HG03565 (cell line): ENCODE data around the gene MBD2.
"Not testable (repeated sequence)": the region's sequence is repeated elsewhere in the genome, so short reads cannot be mapped to it uniquely, and the experiment has no call there.

Experiments used
- ATAC-seq: cut with Tn5 transposase; IDR thresholded peaks from one replicate; pipeline ENCODE4 v1.9.1; 2021; ENCODE audit warnings: mild to moderate bottlenecking, moderate library complexity; ENCODE audit not compliant: unreplicated experiment

MBD2 gene

DNA sequence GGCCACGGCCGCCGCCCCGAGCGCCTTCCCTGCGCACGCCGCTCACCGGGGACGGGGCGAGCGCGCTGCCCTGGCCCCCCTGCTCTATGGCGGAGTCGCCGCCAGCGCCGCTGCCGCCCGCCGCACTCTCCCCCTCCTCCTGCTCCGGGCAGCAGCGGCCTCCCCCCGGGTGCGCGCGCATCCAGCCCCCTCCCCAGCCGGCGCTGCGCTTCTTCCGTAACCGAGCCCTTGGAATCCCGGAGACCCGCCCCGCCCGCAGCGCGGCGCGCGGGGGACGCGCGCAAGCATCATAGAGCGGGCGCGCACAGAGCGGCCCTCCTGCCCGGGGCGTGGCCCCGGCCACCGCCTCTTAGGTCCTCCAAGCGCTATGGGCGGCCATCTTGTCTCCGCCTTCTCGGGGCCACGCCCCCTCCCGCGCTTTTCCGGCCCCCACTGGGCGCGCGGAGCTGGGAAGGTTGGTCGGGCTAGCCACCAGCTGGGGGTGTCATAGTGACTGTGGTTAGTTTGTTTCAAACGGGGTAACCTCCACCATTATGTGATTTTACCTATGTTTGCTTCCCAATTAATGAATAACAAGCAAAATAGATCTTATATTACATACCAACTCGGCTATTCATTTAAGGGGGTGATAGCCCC is at the start of gene MBD2:
TSS of gene MBD2 (minus strand) at position 291 of the 636 bp plus-strand sequence. CDS start at position 181, 110 bp downstream.
- ATAC-seq: peak; percentile 83

- ATAC-seq: peak; percentile 18
These were observed 45.7 kb upstream of the MBD2 start for GRCh38 chr18:54269893-54270844.

GRCh38 chr18:54268751-54269150 is 44.3 kb upstream of the MBD2 start:
- ATAC-seq: no peak

DNA sequence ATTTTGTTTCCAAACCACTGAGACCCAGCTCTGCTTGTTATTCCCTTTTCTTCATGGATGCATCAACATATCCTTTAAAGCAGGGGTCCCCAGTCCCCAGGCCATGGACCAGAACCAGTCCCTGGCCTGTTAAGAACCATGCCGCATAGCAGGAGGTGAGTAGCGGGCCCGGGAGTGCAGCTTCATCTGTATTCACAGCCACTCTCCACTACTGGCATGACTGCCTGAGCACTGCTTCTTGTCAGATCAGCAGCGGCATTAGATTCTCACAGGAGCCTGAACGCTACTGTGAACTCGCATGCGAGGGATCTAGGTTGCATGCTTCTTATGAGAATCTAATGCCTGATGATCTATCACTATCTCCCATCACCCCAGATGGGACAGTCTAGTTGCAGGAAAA is 43.2 kb upstream of the MBD2 start:
- no peak for ATAC-seq

- ATAC-seq: peak; percentile 81
These were observed 39.5 kb upstream of the MBD2 start for GRCh38 chr18:54263904-54264336.

GRCh38 chr18:54261894-54262293 is 37.4 kb upstream of the MBD2 start:
- peak; percentile 63 for ATAC-seq

DNA sequence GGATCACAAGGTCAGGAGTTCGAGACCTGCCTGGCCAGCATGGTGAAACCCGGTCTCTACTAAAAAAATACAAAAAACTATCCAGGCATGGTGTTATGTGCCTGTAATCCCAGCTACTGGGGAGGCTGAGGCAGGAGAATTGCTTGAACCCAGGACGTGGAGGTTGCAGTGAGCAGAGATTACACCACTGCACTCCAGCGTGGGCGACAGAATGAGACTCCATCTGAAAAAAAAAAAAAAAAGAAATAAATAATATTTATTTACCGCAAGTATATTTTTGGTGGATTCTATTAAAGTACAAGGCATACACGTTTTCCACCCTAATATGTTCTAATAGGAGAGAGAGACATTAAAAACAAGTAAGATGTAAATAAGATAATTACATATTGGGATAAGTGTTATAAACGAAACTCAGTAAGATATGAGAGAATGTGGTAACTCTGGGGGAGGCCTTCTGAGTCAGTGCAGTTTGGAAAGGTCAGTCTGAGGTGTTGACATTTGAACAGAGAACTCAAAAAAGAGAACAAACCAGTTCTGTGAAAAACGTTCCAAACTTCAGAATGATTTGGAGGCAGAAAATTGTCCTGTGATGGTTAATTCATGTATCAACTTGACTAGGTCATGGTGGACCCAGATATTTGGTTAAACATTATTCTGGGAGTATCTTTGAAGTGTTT is 36.1 kb upstream of the MBD2 start:
- peak; percentile 31 for ATAC-seq

GRCh38 chr18:54257818-54258217 is 33.3 kb upstream of the MBD2 start:
- ATAC-seq: not testable (repeated sequence)

DNA sequence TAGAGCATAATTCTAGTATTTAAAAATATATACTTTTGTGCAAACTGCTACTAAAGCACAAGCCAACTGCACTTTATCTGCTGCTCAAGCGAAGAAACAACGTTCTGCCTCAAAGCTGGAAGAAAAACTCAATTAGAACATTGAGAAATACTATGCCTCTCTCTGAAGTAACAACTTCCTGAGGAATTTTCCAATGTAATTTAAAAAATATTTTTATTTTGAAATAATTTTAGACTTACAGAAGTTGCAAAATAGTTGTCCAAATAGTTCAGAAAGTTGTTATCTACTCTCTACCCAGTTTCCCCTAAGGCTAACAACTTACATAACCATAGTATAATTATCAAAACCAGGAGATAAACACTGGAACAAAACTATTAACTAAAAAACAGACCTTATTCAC is 32.5 kb upstream of the MBD2 start:
- ATAC-seq: no peak

DNA sequence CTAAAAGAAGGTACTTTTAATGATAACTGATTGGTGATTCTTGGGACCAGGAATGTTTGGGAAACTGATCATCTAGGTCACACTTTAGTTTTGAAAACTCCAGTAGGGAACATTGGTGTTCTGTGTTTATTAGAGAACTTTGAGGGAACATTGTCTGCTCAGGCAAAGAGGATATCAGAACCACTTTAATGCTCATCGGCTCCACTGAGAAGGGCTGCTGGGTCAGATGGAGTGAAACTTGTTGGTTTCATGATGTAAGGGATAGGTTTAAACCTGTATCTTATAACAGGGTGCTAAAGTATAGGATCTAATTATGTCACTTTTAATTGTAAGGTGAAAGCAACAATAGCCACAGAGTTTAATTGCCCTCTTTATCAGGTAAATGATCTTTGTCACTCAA is 30.7 kb upstream of the MBD2 start:
- no peak for ATAC-seq

- ATAC-seq: no peak
These were observed 29.8 kb upstream of the MBD2 start for GRCh38 chr18:54254265-54254758.

- no peak for ATAC-seq
These were observed 27.3 kb upstream of the MBD2 start for GRCh38 chr18:54251606-54252390.

DNA sequence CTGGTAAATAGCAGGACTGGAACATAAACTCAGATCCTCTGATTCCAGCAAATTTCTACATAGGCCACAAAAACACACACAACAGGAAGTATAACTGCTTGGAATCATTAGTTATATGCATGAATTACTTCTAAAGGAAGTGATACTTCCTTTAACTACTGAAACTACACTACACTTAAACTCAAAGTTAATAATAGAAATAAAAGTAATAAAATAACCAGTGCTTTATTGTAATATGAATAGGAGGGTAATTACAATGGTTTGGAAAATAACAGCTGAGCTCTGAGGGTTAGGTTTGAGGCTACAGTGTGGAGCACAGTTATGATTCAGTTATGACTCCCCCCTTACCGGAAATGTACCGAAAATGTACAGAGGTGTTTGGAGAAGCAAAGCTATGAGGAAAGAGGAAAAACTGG is 26.4 kb upstream of the MBD2 start:
- ATAC-seq: peak; percentile 89

DNA sequence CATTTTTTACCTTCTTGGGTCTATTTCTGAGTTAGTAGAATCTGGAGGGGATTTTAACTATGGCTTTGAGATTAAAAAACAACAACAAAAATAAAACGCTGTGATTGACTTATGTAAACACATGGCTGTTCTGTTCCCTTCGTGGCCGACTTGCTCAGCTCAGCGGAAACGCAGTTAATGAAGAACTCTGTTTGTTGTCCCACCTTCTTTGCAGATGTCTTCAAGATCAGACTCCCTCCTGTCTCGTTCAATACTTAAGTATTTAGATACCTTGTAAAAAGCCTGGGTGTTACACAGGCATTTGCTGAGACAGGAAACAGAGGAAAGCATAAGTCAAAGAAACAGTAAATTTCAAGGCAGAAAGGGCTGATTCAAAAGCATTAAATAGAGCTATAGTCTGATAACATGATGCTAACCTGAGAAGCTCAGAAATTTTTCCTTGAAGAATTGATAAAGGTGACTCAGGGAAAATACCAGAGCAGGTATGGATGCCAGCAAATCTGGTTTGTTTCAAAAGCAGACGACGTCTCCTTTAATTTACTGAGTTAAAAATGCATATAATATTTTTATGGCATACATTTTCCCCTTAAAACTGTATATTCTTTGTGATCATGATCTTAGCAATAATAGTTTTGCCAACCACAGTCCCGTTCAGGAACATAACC is 23.2 kb upstream of the MBD2 start:
- no peak for ATAC-seq

- no peak for ATAC-seq
These were observed 17.9 kb upstream of the MBD2 start for GRCh38 chr18:54242327-54242726.

DNA sequence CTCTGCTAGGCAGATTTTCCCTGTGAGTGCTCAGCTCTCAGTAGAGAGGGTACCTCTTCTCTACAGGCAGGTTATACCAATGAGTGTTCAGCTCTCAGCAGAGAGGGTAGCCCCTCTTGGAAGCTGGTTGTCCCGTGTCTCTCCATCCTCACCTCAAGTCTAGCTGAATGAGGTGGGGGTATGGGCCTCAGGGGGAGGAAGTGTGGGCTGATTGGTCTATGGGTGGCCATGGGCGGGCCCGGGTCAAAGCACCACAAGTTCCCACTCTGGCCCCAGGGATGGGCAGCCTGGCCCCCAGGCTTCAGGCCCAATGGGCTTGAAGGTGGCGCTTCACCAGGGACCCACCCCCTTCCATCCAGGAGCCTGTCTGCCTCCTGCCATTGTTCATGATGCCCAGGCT is 17.0 kb upstream of the MBD2 start:
- no peak for ATAC-seq

GRCh38 chr18:54240629-54241107 is 16.2 kb upstream of the MBD2 start:
- ATAC-seq: no peak

GRCh38 chr18:54239601-54240000 is 15.1 kb upstream of the MBD2 start:
- no peak for ATAC-seq

DNA sequence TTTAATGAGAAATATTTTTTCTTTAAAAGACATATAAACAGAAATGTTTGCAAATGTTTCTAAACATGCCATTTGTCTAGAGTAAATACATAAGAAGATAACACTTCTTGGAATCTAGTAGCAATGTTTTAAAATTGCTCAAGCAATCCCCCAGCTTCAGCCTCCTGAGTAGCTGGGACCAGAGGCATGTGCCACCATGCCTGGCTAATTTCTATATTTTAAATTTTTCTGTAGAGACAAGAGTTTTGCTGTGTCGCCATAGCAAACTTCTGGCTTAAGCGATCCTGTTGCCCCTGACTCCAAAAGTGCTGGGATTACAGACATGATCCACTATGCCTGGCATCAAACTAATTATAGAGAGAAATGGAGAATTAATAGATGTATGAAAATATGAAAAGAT is 14.6 kb upstream of the MBD2 start:
- ATAC-seq: no peak
